NCI-H526 treated with DMSO at 0.1 percent for 48 hours (cell line): ENCODE data around the gene OGFOD3.

ENCODE experiments used
- DNase-seq: peaks from one replicate; lab custom pipeline; 2025; lab: John Stamatoyannopoulos, UW

Gene OGFOD3

DNA sequence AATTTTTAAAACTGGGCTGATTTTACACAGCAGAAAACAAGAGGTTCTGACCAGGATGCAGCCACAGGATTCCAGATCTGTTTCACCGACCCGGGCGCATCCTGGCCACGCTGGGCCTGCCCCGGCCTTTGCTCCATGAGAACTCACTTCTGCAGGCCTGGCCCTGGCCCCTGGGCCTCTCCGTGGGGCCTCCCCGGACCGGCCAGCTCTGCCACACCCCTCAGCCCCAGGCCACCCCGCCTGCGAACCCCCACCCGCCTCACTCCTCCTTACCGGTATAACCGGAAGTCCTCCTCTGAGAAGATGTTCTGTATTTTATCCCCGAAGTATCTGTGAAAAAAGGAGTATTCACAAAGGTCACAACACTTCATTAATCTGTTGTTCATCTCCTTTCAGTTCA lies 13.3 kb downstream of the OGFOD3 start:
- DNase-seq = no peak

DNA sequence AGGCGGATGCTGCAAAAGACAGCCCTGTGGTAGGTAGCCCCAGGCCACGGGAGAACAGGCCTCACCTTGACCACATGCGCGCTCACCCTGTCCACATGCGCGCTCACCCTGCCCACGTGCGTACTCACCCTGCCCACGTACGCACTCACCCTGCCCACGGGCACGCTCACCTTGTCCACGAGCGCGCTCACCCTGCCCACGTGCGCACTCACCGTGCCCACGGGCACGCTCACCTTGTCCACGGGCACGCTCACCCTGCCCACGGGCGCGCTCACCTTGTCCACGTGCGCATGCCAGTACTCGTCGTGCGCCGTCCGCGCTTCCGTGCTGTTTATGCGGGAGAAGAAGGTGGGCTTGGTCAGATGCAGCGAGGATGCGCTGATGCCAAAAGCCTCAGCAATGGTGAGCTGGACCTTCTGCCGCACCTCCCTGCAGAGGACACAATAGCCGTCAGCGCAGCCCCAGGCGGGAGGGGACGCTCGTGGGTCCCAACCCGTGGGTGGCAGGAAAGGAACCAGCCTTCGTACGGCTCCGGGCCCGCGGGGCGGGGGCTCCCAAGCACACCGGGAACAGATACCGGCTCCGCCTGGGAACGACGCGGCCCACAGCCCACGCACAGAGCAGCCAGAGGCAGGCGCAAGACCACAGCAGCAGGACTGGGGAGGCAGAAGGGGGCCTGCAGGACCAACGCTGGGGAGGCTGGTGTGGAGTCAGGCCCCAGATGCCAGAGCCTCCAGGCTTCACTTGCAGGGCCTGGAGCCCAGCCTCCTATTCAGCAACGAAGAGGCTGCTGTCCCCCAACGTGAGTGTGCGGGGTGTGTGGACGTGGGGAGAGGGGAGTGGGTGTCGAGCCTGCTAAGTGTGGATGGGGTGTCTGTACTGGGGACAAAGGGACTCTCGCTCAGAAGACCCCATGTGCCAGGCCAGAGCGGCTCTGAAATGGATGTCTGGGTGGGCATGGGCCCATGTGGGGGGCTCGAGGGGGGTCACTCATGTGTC lies 14.4 kb downstream of the OGFOD3 start:
- DNase-seq = no peak

DNA sequence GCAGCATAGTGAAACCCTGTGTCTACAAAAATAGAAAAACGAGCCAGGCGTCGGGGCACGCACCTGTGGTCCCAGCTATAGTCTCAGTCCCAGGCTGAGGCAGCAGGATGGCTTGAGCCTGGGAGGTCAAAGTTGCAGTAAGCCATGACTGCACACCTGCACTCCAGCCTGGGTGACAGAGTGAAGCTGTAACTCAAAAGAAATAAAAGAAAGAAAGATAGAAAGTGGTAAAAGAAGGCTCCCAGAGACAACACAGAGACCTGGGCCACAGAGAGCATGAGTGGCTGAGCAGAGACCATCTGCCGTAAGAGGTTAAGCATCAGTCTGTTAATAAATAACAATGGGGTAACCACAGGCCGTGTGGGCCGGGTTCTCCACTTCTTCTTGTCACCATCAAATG lies 15.5 kb downstream of the OGFOD3 start:
- no peak for DNase-seq

DNA sequence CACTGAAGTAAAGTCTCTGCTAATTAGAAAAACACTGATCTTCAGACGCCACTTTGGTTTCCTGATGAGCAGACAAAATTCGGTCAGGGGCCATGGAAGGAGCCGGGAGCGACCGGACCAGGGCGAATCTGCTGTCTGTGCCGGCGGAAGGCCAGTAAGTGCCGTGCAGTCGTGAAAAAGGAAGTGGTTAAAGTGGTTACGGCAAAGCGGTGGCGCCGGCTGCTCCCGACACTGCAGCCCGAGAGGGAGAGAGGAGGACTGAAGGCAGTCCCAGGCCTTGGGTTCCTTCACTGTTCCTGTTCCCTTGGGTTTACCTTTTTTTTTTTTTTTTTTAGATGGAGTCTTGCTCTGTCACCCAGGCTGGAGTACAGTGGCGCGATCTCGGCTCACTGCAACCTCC lies 17.6 kb downstream of the OGFOD3 start:
- DNase-seq = no peak

DNA sequence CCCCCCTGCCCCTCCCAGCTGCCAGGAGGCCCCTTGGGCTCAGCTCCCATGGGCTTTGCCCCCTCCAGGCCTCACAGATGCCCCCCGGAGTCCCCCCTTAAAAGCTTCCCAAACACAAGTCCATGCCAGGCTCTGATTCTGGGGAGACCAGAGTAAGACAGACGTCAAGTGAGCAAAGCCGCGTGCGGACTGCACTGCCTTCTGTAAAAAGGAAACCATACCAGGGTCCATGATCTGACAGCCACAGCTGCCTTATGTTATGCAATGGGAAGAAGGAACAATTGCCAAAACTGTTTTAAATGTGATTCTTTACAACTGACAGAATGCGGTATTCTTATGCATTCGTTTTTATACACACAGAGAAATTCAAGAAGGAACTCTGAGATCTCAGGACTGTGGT lies 18.2 kb downstream of the OGFOD3 start:
- DNase-seq = no peak

DNA sequence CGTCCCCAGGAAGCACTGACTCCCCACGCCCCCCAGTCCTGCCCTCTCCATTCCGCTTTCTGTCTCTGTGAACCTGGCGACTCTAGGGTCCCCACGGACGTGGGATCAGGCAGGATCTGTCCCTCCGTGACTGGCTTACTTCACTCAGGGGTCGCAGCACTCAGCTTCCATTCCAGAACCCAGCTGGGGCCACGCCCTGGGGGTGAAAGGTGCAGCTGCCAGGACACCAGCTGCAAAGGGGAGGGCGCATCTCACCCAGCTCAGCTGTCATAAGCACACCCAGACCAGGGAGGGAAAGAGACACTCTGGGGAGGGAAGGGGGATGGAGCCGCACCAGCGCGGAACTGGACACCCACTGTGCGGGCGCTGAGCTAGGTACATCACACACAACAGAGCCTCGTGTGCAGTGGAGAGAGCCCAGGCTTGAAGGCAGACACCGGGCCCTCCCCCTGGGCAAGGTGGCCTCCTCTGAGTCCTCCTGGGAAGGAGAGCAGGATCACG lies 18.7 kb downstream of the OGFOD3 start:
- DNase-seq = no peak

DNA sequence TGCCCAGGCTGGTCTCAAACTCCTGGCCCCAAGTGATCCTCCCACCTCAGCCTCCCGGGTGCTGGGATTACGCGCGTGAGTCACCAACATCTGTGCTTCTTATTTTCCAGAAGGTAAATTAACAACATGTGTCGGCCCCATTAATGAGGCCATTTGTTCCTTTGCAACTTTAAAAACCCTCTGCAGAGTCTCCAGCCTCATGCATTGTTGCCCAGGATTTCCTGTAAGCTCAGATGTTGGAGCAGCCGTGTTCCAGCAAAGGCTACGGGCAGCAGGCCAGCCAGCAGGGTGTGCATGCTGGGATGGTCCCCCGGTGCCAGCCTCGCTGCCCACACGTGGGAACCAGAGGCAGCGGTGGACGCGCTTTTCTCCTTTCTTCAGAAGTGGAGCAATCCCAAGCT lies 19.3 kb downstream of the OGFOD3 start:
- DNase-seq = no peak

DNA sequence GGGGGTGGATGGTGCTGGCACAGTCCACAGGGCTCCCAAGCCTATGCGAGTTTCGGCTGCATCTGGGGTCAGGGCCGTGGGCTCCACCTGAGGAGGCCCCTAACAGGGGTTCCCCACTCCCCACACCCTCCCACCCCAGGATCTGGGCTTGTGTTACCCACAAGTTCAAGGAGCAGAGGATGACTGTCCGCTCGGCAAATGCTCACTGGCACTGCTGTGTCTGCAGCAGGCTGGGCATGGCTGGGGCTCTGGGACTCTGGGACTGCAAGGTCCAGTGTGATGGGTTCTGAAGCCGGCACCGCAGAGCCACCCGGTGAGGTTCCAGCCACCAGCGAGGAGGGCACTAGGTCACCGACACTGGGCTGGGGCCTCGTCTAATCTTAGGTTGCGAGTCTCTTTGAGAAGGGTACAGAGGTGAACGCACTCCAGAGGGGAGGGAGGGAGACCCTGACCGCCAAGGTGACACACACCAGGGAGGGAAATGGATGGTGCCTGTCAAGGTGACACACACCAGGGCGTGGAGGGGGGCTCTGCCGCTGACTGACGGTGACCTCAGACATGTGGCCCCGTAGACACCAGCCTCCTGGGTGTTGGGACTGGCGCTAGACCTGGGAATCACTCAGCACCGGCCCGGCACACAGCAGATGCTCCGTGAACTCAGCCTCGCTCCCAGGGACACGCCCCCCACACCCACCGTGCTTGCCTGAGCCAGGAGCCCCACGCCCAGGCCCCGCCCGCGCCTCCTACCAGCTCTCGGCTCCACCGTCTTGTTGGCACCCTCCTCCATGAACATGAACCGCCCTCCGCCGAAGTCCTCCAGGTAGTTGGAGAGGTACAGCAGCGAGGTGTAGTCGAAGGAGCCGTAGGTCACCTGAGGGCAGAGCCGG lies 20.7 kb downstream of the OGFOD3 start:
- no peak for DNase-seq

DNA sequence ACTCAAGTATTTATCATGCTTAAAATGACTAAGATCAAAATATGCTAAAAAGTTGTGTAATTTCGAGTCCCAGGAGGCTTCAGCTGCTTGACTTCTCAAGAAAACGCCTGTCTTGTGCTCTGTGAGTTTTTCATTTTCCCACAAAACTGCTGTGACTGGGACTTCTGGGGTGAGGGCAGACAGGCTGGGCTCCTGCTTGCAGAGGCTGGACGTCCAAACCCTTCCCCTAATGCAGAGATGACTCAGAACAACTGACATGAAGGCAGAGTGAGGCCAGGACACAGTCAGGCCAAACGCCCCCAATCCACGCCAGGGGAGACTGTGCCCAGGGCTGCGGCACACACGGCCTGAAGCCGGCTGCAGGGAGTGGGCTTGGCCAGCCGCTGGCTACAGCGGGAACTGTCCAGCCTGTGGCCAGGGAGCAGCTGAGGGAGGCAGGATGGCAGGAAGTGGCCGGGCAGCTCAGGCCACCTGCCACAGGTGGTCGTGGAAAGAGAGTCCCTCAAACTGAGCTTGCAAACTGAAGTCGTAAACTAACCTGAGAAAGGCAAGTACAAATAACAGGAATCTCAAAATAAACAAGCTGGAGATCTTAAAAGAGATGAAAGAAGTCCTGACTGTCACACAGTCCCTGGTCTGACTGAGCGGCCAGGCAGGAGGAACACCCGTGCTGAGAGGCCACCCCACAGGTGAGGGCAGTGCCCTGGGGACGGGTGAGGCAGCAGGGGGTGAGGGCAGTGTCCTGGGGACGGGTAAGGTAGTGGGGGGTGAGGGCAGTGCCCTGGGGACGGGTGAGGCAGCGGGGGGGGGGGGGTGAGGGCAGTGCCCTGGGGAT lies 21.6 kb downstream of the OGFOD3 start:
- no peak for DNase-seq

DNA sequence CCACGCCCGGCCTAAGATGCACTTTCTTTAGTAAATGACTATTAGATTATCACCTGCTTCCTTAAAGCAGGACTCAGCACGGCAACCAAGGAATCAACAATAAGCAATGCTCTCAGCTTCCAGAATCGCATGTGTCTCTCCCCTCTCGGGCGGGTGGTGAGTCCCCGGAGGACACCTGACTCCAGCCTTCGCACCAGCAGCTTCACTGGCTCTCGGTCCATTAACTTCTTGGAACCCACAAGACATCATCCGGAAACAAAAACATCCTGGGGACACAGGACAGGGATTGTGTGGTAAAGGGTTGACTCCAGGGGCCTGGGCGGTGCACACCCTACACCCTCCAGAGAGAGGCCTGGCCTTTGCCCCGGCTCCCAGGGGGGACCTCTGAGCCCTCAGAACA lies 24.1 kb downstream of the OGFOD3 start:
- DNase-seq = no peak

DNA sequence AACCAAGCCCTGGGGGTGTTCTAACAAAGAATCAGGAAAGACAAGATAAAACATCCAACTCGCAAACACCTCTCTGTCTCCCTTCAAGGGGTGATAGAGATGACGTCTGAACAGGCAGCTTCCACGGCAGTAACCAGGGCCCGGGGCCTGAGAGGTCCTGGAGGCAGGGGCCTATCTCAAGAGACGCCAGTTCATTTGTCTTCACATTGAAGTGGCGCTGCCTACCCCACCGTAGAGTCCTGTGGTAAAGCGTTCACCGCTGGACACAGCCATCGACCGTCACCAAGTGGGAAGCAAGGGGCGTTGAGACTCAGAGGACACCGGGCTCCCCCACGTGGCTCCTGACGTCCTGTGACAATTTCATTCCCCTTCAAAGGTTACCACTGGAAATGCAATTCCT lies 25.4 kb downstream of the OGFOD3 start:
- no peak for DNase-seq

DNA sequence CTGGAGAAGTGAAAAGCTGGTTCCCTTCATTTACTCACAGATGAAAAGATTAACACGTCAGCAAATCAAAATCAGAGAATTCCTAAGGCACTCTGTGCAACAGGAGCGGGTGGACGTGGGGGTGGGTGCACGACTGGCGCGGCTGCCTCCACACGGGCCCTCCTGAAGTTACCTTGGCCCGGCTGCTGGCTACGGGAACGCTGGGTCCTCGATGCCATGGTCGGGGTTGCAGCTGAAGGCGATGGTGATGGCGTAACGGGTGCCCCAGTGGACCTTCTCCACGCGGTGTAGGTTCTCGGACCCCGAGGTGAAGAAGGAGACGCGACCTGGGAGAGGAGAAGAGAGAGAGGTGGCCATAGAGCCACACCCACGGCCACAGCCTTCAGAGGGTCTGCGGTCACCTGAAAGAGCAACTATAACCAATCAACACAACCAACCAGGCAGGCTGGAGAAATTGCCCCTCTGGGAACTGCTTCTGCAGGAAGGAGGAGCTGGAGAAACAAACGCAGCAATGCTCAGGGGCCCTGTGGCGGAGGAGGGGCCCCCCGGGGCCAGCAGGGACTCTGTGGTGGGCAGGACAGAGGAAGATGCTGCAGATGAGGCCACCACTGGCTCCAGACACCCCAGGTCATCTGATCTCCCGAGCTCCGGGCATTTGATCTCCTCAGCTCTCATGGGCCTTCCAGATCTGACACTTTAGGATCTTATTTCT lies 26.0 kb downstream of the OGFOD3 start:
- no peak for DNase-seq

DNA sequence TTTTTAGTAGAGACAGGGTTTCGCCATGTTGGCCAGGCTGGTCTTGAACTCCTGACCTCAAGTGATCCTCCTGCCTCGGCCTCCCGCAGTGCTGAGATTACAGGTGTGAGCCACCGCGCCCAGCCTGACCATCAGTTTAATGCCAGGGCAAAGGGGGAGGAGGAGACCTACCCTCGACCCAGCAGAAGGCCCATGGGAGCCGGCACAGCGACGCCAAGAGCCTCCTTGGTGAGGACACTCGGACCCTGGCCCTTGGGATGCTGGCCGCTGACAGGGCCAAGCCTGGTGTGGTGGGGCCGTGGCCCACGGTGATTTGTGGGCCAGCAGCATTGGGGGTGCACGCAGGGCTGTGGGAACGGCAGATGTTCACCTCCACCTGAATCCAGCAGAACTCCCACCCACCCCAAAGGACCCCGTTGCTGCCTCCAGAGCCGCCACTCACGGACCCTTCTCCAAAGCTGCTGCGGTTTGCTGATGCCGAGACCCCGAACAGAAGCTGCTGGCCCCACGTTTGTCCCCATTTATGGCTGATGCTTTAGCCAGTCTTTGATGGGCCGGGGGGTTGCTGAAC lies 26.8 kb downstream of the OGFOD3 start:
- no peak for DNase-seq

DNA sequence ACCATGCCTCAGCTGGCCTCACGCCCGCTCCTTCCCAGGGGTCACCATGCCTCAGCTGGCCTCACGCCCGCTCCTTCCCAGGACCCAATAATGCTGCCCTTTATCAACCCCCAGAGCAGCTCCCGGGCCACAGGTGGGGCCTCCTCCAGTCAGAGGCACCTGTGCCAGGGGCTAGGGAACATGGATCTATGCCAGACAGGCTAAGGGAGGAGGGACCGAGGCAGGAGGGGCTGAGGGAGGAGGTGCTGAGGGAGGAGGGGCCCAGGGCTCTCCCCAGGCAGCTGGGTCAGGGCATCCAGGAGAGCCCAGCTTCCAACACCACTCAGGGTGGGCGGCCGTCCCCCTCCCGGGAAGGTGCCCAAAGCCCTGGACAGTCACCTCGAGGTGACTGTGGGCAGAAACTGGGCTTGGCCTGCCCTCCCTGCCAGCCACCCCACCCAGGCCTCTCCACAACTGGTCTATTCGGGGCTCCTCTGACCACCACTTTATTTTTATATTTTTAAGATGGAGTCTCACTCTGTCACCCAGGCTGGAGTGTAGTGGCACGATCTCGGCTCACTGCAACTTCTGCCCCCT lies 27.4 kb downstream of the OGFOD3 start:
- no peak for DNase-seq

DNA sequence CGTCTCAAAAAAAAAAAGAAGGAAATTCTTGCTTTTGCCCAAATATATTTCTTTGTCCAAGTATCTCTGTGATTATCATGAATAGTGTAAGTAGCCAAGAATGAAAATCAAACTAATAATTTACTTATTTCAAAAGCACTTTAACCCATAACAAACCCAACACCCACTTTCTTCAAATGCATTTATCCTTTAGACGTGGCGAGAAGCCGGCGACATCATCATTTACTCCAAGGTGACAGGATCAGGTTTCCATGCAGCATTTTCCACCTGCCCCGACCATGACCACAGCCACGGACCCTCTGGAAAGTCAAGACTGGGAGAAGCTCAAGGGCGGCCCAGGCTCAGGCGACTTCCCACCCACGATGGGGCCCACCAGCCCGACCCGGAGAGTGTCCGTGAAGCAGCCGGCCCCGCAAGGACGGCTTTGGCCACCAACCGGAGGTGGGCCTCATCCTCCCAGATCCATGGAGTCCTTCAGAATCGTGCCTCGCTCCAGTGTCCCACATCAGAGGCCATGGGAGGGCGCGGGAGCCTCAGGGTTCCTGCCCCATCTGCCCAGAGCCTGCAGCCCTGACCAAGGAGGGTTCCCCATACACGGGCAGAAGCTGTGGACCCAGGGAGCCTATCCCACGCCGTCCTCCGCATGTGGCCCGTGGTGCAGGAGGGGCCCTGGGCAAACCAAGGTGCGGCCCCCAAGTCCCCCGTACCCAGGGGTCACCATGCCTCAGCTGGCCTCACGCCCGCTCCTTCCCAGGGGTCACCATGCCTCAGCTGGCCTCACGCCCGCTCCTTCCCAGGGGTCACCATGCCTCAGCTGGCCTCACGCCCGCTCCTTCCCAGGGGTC lies 28.1 kb downstream of the OGFOD3 start:
- no peak for DNase-seq

DNA sequence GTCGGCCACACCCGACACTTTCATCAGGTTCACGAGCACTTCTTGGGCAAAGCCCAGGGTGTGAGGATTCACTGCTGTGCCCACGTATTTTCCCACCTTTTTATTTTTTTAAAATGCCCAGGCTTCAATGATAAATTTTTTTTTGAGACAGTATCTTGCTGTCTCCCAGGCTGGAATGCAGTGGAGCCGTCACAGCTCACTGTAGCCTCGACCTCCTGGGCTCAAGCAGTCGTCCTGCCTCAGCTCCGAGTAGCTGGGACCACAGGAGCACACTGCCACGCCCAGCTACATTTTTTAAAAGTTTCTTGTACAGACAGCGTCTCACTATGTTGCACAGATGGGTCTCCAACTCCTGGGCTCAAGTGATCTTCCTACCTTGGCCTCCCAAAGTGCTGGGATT lies 29.0 kb downstream of the OGFOD3 start:
- DNase-seq = no peak

DNA sequence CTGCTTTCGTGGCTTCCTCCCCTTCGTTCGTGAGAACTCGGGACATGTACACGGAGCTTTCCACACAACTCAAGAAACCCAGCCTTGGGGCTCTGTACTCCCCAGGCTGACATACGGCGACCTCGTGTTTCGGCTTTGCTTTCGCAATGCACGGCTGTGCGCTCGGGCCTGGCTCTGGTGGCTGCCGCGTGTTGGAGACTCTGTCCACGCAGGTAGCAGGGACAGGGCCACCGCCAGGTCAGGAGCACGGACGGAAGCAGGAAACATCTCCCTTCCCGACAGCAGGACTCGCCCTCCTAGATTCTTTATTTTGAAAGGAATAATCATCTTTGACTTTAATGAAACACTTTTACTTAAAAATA lies 29.5 kb downstream of the OGFOD3 start:
- no peak for DNase-seq

DNA sequence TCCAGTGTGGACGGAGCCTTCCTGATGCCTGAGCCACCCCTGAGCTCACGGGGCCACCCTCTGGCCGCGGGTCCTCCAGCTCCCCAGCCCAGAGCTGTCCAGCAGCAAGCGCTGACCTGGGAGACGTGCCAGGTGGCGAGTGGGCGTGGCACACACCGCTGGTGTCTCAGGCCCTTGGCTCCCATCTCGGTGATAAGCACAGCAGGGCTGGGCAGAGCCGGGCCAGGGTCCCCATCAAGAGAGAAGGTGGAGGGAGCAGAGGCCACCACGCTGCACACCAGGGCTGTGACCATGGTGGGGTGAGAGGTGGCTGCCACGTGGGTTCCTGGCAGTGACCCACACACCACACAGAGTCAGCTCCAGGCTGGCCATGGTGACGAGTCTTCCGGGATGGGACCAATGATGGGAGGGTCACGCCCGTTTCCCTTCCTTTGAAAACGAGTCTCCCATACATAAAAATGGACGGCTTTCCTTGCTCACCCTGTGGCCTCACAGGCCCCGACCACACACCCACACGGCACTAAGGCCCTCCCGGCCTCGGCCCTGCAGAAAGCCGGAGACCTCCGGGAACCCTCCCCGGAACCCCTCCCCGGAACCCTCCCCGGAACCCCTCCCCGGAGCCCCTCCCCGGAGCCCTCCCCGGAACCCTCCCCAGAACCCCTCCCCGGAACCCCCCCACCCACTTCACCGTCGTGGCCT lies 30.0 kb downstream of the OGFOD3 start:
- DNase-seq = no peak

DNA sequence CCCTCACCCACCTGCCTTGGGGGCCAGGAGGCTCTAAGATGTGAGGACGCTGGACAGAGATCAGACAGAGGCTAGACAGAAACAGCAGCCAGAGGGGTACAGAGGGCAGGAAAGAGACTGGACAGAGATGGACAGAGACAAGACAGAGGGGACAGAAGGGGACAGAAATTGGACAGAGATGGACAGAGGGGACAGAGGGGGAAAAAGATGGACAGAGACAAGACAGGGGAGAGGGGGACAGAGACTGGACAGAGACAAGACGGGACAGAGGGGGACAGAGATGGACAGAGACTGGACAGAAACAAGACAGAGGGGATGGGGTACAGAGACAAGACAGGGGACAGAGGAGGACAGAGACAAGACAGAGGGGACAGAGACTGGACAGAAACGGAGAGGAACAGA lies 30.7 kb downstream of the OGFOD3 start:
- DNase-seq = no peak
